GM19397 (cell line): ENCODE data around the gene IGSF3.
A peak's percentile ranks its signal among the peaks of the same experiment; 100 is the strongest.

ENCODE experiments used
- ATAC-seq: cut with Tn5 transposase; IDR thresholded peaks from one replicate; pipeline ENCODE4 v1.9.1; 2021; ENCODE audit warnings: mild to moderate bottlenecking, moderate library complexity; ENCODE audit not compliant: unreplicated experiment

The IGSF3 gene

GRCh38 chr1:116686723-116687352 lies 19.3 kb upstream of the IGSF3 start:
- ATAC-seq = no peak

GRCh38 chr1:116686175-116686574 lies 18.6 kb upstream of the IGSF3 start:
- no peak for ATAC-seq

- no peak for ATAC-seq
Observed at GRCh38 chr1:116684575-116684974, 17.0 kb upstream of the IGSF3 start.

GRCh38 chr1:116682641-116683221 lies 15.2 kb upstream of the IGSF3 start:
- ATAC-seq = no peak

GRCh38 chr1:116681343-116681899 lies 13.9 kb upstream of the IGSF3 start:
- ATAC-seq = no peak

GRCh38 chr1:116680752-116681151 lies 13.2 kb upstream of the IGSF3 start:
- ATAC-seq = no peak

- no peak for ATAC-seq
Observed at GRCh38 chr1:116679828-116680628, 12.5 kb upstream of the IGSF3 start.

- ATAC-seq = no peak
Observed at GRCh38 chr1:116679091-116679827, 11.7 kb upstream of the IGSF3 start.

- no peak for ATAC-seq
Observed at GRCh38 chr1:116678732-116679090, 11.2 kb upstream of the IGSF3 start.

- no peak for ATAC-seq
Observed at GRCh38 chr1:116677474-116678062, 10.0 kb upstream of the IGSF3 start.

GRCh38 chr1:116676291-116676690 lies 8.8 kb upstream of the IGSF3 start:
- ATAC-seq = no peak

GRCh38 chr1:116674751-116675150 lies 7.2 kb upstream of the IGSF3 start:
- no peak for ATAC-seq

GRCh38 chr1:116674011-116674531 lies 6.5 kb upstream of the IGSF3 start:
- no peak for ATAC-seq

- no peak for ATAC-seq
Observed at GRCh38 chr1:116671912-116672311, 4.4 kb upstream of the IGSF3 start.

GRCh38 chr1:116671072-116671760 lies 3.7 kb upstream of the IGSF3 start:
- no peak for ATAC-seq

GRCh38 chr1:116668277-116668676 lies 744 bp upstream of the IGSF3 start:
- no peak for ATAC-seq

GRCh38 chr1:116667078-116667574 lies 407 bp downstream of the IGSF3 start:
- peak; percentile 11 for ATAC-seq

- ATAC-seq = no peak
Observed at GRCh38 chr1:116666187-116667077, 1.1 kb downstream of the IGSF3 start.

GRCh38 chr1:116664978-116665371 lies 2.6 kb downstream of the IGSF3 start:
- no peak for ATAC-seq
